ENCODE measurements around the gene HYAL3.
"Not testable (repeated sequence)": the region's sequence is repeated elsewhere in the genome, so short reads cannot be mapped to it uniquely, and the experiment has no call there.

Gene HYAL3

DNA sequence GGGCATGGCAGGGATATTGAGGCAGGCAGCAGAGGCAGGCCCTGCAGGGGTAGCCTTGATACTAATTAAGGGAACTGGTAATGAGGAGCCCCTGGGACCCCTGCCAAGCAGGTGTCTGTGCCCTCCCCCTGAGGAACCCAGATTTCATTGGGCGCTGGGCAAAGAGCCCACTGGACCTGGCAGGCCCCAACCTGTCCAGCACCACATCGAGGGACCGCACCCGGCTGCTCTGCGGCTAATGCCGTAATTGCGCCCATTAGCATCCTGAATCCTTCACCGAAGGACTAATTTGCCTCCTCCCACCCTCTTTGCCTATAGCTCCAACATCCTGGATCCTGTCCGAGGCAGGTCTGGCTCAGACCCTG, 44.0 kb downstream of the HYAL3 start:
- no peak for DNase-seq (ENCODE audit: low read depth)

DNA sequence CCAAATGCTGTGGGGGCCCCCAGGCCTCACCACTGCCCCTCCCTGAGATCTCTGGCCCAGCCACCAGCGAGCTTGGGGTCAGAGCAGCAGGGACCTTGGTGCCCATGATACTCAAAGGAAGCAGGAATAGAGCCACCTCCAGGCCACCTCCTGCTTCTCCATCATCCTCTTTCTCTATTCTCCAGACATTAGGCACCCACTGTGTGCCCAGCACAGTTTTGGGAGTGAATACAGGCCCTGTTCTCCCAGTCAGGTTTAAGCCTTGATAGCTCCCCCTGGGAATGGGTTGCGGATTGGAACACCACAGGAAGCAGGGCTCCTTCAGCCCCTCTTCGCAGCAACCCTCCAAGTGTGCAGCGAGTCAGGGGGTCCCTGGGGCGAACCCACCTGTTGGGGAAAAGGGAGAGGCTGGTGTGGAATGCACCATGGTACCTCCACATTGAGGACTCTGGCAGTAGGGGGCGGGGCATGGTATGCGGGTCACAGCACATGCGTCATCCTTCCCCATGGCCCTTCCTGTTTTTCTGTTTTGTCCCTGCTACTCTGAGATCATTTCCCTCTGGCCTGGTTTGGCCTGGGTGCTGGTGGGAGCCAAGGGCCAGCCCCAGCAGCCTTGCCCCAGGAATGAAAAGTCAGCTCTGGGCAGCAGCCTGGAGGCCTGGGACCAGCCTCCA, 44.5 kb downstream of the HYAL3 start:
- DNase-seq (ENCODE audit: low read depth) = no peak

DNA sequence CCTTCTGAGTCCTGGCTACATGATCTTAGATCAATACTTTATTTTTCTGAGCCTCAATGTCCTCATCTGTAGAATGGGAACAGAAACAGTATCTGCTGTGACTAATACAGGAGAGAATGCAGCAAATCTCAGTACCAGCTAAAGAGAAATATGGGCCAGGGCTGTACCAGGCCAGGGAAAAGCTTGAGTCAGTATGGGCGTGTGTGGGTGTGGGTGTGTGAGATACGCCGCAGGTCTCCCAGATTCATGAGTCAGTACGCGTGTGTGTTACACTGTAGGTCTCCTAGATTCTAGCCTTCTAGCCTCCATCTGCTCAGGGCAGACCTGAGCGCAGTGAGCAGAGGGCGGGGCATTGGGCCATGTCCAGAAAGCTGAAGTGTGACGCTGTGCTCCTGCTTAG, 48.0 kb downstream of the HYAL3 start:
- DNase-seq (ENCODE audit: low read depth) = no peak

DNA sequence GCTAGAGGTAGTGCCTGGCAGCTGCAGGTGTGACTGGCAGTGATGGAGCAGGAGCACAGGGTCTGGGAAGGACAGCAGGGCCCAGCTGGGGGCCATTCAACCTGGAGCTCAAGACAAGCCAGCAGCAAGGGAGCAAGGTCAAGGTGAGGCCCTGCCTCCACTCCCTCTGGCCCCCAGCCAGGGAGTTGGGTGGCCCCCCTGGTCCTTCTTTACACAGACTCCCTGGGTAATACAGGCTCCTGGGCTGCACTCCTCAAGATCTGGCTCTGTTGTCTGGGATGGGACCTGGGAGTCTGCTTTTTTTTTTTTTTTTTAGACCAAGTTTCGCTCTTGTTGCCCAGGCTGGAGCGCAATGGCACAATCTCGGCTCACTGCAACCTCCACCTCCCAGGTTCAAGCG, 48.7 kb downstream of the HYAL3 start:
- no peak for DNase-seq (ENCODE audit: low read depth)

DNA sequence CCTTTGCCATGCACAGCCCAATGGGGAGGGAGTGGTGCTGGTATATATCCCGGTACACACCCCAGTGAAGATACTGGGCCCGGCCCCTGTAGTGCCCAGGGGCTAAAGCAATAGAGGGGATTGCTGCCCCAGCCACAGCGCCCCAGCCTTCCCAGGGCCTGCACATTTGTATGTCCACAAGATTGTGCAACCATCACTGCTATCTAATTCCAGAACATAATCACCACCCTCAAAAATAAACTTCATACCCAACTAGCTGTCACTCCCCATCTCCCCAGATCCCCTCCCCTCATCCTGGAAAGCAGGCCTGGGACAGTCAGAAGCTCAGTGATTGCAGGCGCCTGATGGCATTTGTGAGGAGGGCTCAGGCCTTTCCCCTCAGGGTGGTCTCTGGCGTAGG, 49.7 kb downstream of the HYAL3 start:
- DNase-seq (ENCODE audit: low read depth) = no peak

DNA sequence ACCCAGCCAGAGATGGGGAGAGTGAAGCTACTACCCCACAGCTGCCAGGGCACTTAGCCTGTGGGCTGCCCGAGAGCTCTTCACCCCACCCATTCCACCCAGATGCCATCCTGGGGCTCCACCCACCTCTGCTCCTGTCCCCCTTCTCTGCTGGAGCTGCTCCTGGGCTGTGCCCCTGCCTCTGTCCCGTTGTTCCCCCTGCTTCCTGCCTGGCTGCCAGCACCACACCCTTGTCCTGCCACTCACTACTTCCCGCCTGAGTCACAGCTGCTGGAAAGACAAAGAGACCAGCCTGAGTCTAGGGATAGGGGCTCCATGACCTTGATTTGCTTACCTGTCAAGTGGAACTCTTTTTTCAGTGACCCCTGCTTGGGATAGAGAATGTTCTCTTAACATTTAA, 50.8 kb downstream of the HYAL3 start:
- no peak for DNase-seq (ENCODE audit: low read depth)

DNA sequence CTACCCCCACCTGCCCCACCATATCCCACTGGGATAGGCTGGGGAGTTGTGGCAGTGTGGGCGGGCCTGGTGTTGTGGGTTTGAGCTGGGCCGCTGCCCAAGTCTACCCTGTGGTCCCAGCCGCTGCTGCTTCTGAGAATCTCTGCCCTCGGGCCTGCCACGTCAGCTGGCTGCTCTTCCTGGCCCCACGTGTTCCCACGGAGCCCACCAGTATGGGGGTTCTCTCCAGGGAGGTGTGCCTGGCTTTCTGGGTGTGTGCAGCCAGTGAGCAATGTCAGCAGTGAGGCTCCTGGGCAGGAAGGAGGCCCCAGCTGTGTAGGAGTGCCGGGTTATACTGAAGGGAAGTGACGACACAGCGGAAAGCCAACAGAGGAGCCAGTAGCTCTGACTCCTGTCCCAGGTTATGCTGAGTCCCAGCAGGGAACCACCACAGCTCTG, 52.7 kb downstream of the HYAL3 start:
- peak; percentile 92 for DNase-seq (ENCODE audit: low read depth)

DNA sequence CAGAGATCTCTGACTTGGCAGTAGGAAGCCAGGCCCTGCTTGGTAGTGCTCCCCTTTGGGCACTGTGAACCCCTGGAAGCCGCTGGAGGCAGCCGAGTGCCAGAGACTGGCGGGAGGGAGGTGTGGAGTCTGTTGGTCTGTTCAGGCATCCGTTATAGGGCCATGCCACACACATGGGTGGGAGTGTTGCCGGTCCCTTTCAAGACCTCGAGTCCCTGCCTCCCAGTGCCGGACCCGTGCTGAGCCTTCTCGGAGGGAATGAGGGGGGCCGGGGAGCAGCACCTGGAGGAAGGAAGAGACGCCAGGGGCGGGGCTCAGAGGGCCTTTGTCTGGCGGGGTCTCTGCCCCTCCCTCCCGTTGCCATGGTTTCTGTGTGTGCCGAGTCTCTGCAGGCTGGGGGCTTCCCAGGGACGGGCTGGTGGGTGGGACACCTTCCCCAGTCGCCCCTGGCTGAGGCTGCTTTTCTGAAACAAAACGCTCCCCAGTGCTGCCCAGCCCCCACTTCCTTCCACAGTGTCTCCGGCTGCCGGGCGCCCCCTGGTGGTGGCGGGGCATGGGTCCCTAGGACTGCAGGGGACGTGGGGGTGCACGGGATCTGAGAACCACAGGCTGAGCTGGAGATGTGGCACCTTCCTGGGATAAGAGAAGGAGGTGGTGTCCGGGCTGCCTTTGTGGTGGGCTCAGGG, 53.2 kb downstream of the HYAL3 start:
- no peak for DNase-seq (ENCODE audit: low read depth)

DNA sequence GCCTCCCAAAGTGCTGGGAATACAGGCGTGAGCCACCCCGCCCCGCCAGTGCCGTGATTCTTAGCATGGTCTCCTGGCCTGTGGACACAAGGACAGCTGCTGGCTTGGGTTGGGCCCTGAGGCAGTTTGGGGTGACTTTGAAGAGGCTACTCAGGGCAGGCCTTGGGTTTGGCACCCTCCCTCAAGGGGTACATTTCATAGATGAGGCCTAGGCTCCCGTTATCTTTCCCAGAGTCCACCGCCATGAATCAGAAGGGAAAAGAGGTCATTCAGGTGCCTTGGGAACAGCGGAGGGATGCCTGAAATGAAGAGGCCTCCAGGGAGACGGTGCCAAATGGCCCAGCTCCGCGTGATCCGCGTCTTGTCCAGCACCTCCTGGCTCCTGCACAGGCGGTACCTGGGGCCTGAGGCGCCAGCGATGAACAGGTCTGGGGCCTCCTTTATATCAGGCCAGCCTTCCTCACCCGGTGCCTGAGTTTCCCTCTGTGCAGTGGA, 53.9 kb downstream of the HYAL3 start:
- no peak for DNase-seq (ENCODE audit: low read depth)

DNA sequence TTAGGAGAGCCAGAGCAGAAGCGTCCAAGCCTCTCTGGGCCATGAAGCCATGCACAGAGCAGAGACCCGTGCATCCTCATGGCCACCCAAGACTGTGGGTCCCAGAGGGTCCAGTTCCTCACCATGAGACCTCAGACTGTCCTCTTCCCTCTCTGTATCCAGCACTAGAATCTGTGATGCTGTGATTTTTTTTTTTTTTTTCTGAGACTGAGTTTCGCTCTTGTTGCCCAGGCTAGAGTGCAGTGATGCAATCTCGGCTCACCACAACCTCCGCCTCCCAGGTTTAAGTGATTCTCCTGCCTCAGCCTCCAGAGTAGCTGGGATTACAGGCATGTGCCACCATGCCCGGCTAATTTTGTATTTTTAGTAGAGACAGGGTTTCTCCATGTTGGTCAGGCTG, 54.4 kb downstream of the HYAL3 start:
- not testable (repeated sequence) for DNase-seq (ENCODE audit: low read depth)

DNA sequence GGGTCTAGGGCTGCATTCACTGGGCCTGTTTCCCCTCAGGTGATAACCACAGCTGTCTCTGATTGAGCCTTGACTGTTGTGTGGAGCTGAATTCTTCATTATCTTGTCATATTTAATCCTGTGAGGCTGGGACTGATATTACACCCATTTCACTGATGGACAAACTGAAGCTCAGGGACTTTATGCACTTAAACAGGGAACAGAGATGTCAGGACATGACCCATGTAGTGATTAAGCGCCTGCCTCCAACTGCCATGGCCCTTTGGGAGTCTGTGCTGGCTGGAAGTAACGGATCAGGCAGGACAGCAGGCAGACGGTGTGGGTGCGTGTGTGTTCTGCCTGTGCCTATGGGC, 55.7 kb downstream of the HYAL3 start:
- DNase-seq (ENCODE audit: low read depth) = no peak

DNA sequence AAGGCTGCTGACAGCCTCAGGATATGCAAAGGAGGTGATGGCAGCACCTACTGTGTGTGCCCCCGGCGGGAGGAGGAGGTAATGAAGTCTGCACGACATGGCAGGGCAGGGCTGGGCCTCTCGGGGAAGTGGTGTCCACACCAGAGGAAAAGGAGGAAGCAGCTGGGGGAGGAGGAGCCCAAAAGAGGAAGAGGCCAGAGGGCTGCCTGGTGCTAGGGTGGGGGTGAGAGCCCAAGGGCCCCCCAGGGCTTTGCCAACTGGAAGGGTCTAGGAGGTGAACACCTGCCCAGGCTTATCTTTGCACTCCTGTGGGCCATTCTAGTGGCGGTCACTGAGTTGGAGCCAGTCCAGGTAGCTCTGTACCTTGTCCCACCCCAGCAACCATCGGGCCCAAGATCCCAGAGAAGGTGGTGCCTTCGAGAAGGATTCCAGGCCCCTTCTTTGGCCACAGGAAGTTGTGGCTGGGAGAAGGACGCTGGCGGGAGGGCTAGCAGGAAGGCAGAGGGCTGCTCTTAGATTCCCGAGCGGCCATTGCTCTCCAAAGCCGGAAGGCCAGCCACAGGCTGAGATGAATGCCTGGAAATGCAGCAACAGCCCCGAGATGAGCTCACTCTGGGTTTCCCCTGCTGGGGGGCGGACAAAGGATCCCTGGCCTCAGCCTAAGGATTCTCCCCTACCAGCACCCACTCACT, 56.2 kb downstream of the HYAL3 start:
- DNase-seq (ENCODE audit: low read depth) = no peak

Measured in HS-5 (cell line).